Heart left ventricle (tissue), 13 donors: ENCODE data around the gene DEPP1.

Source experiments
- CTCF ChIP-seq, 12 donors: fragments of 200-600 bp; sonication (generic) in 4 of 12; IDR thresholded peaks; one replicate each; pipeline versions ENCODE4 v1.5.0 to v1.8.0; 2018 to 2022; ENCODE audit warnings: antibody characterized with exemption in 12 of 12, mild to moderate bottlenecking in 5 of 12
- POLR2A ChIP-seq, 2 donors: fragments of 450-650 bp; IDR thresholded peaks; one replicate each; pipeline ENCODE4 v1.6.1; 2017; ENCODE audit warnings: antibody characterized with exemption in 2 of 2, mild to moderate bottlenecking in 2 of 2, moderate library complexity in 2 of 2
- donor health status: ischemic (EF 13 %, LVEDD 7.1; RV severe dilation, severe dysfunction).
- donor health status: DM: no; HTN: yes; CAD: no.
- donor health status: DM: no; HTN: no; CAD: no.
- donor health status: ischemic (EF 25% LVEDD 6.9; RV normal size, moderate dysfunction).
- donor health status: ischemic (EF 25% LVEDD 5.7; RV mildly dilated, moderate dysfunction).
- donor health status: ischemic (EF 35%, LVEDD 5.7; RV mildly dilated, moderate dysfunction).
- donor health status: nonischemic (EF 11% LVEDD 7.7; RV severe dilation, severe dysfunction).
- donor health status: DM: yes; HTN: yes; CAD: no.
- donor health status: PGD.
- donor health status: ischemic (EF 29% LVEDD 5.4; RV normal size, mild dysfunction).
- donor health status: nonischemic (EF 23%, LVEDD 6.1; RV moderate dilation, normal function).

GRCh38 chr10:44960482-44961229 is 18.0 kb downstream of the DEPP1 start:
- TF ChIP-seq CTCF (IDR thresholded peaks at IDR 0.05) (no peak), POLR2A (IDR thresholded peaks at IDR 0.05) (no peak)
